K562 (cell line): ENCODE results near the gene MGA. TPM values are rescaled to one million over a fixed set of nuclear protein-coding genes. Genes with fewer than 3 reads are reported as not detected.
A peak's percentile ranks its signal among the peaks of the same experiment; 100 is the strongest.

ENCODE experiments used
- ATAC-seq: fragments of 200-7000 bp; cut with Tn5 transposase; 3 replicates; pipeline ENCODE4 v1.9.1; 2020; ENCODE audit warnings: moderate library complexity
- BruUV-seq: library from RNA; stranded (reverse); fragments of 400-500 nt; replicated peaks from 2 replicates; lab custom pipeline; 2021; lab: Mats Ljungman, UMichigan
- CTCF ChIA-PET: fragments of 300-600 bp; formaldehyde crosslinking; extraction: SDS; loops from one replicate; lab custom pipeline; 2021; ENCODE audit warnings: low intra/inter-chr PET ratio; lab: Yijun Ruan, JAX
- POLR2A ChIA-PET: fragments of 300-600, 350-650 bp; sonication (Branson Sonifier 250); formaldehyde crosslinking; extraction: SDS; loops from one replicate; lab custom pipeline; 2021; ENCODE audit warnings: antibody characterized with exemption, inconsistent platforms; lab: Yijun Ruan, JAX
- DNase-seq, 4 experiments: peaks; one replicate each; pipeline versions ENCODE4 v3.0.0 to v3.0.0-alpha.2; 2011 to 2018; ENCODE audit warnings: low spot score in 3 of 4, mixed read lengths in 3 of 4; ENCODE audit errors: extremely low read depth in 1 of 4
- FAIRE-seq: peaks from 2 replicates; lab custom pipeline; 2011; peaks lifted over from hg19 to GRCh38; lab: Jason Lieb, UNC
- H2AFZ ChIP-seq: 2 replicates; pipeline ENCODE4 v1.6.0; 2011; ENCODE audit warnings: low read depth, low read length, control low read depth, inconsistent platforms
- H3K27ac ChIP-seq: fragments of 200-600 bp; 3 replicates; pipeline ENCODE4 v1.8.0; 2011; ENCODE audit warnings: low read depth, mild to moderate bottlenecking, control low read depth, inconsistent platforms, low read length, moderate library complexity, mixed read lengths; ENCODE audit errors: extremely low read depth
- H3K27me3 ChIP-seq, 2 experiments: fragments of 300-600 bp in 1 of 2; 2 replicates in 1 of 2; 3 replicates in 1 of 2; pipeline versions ENCODE4 v1.6.0 to v1.8.0; 2011; ENCODE audit warnings: inconsistent platforms in 2 of 2, low read length in 2 of 2, mild to moderate bottlenecking in 1 of 2, mixed read lengths in 1 of 2, moderate library complexity in 1 of 2; ENCODE audit not compliant: control insufficient read depth in 2 of 2, insufficient read depth in 2 of 2
- H3K36me3 ChIP-seq: fragments of 300-600 bp; 3 replicates; pipeline ENCODE4 v1.8.0; 2011; ENCODE audit warnings: mild to moderate bottlenecking, low read length, inconsistent platforms; ENCODE audit not compliant: control insufficient read depth, insufficient read depth
- H3K4me1 ChIP-seq, 2 experiments: fragments of 200-600 bp in 1 of 2; replicated peaks in 1 of 2; 2 replicates in 1 of 2; 3 replicates in 1 of 2; pipeline versions ENCODE4 v1.5.1 to v1.8.0; 2011; ENCODE audit warnings: inconsistent platforms in 2 of 2, low read length in 2 of 2, mild to moderate bottlenecking in 1 of 2, mixed read lengths in 1 of 2, moderate library complexity in 1 of 2; ENCODE audit not compliant: control insufficient read depth in 2 of 2, insufficient read depth in 2 of 2
- H3K4me2 ChIP-seq: 2 replicates; pipeline ENCODE4 v1.6.1; 2011; ENCODE audit warnings: low read length, control low read depth, inconsistent platforms, mixed read lengths; ENCODE audit not compliant: insufficient read depth
- H3K4me3 ChIP-seq: fragments of 200-600 bp; sonication (generic), shearing (Covaris generic); 2 replicates; pipeline ENCODE4 v1.5.1; 2016; ENCODE audit warnings: control low read depth, inconsistent platforms
- H3K79me2 ChIP-seq: fragments of 200-600 bp; 3 replicates; pipeline ENCODE4 v1.8.0; 2011; ENCODE audit warnings: low read length, inconsistent platforms; ENCODE audit not compliant: control insufficient read depth, insufficient read depth
- H3K9ac ChIP-seq, 2 experiments: 2 replicates each; pipeline versions ENCODE4 v1.6.0 to v1.6.1; 2011; ENCODE audit warnings: low read depth in 2 of 2, low read length in 2 of 2, control low read depth in 1 of 2, inconsistent platforms in 1 of 2, mild to moderate bottlenecking in 1 of 2, mixed read lengths in 1 of 2; ENCODE audit not compliant: insufficient read depth in 1 of 2
- H3K9me1 ChIP-seq: one replicate; pipeline ENCODE4 v1.6.0; 2011; ENCODE audit warnings: inconsistent platforms, mild to moderate bottlenecking, low read length, moderate library complexity; ENCODE audit not compliant: control insufficient read depth, insufficient read depth
- H3K9me3 ChIP-seq: replicated peaks from 2 replicates; pipeline ENCODE4 v1.5.1; 2011; ENCODE audit warnings: low read depth, low read length, inconsistent platforms; ENCODE audit not compliant: control insufficient read depth, insufficient read depth
- H4K20me1 ChIP-seq: replicated peaks from 2 replicates; pipeline ENCODE4 v1.6.1; 2011; ENCODE audit warnings: low read length, inconsistent platforms, mixed read lengths; ENCODE audit not compliant: control insufficient read depth, insufficient read depth
- ELK3 ChIP-seq: fragments of 450-650 bp; formaldehyde crosslinking; IDR thresholded peaks from 2 replicates; pipeline ENCODE4 v1.4.0; 2020; ENCODE audit warnings: mild to moderate bottlenecking
- FOXO4 ChIP-seq: fragments of 450-650 bp; formaldehyde crosslinking; IDR thresholded peaks from 2 replicates; pipeline ENCODE4 v1.4.0; 2020; ENCODE audit warnings: mild to moderate bottlenecking, moderate library complexity
- HMG20A ChIP-seq: fragments of 450-650 bp; formaldehyde crosslinking; conservative IDR thresholded peaks from 2 replicates; pipeline ENCODE4 v1.4.0; 2020; ENCODE audit warnings: mild to moderate bottlenecking, mixed read lengths
- NUFIP1 ChIP-seq: fragments of 450-650 bp; IDR thresholded peaks from 2 replicates; pipeline ENCODE4 v1.6.1; 2018; ENCODE audit not compliant: partially characterized antibody
- SMARCA5 ChIP-seq: fragments of 450-650 bp; IDR thresholded peaks from 2 replicates; pipeline ENCODE4 v1.6.1; 2016
- THRB ChIP-seq: fragments of 450-650 bp; formaldehyde crosslinking; conservative IDR thresholded peaks from 2 replicates; pipeline ENCODE4 v1.4.0; 2022; ENCODE audit warnings: mild to moderate bottlenecking, missing genetic modification characterization
- ZBTB33 ChIP-seq: sonication (generic); formaldehyde crosslinking; IDR thresholded peaks from 2 replicates; pipeline ENCODE4 v1.8.1; 2023; ENCODE audit warnings: mild to moderate bottlenecking, missing genetic modification reagents
- ZNF316 ChIP-seq: fragments of 450-650 bp; IDR thresholded peaks from 2 replicates; pipeline ENCODE4 v1.6.1; 2016
- ZNF778 ChIP-seq: fragments of 450-650 bp; formaldehyde crosslinking; IDR thresholded peaks from 2 replicates; pipeline ENCODE4 v1.4.0; 2020; ENCODE audit warnings: mild to moderate bottlenecking, moderate library complexity
- WGBS: fragments of 100-300 bp; shearing (Covaris generic); methylation state at CpG from one replicate; pipeline ENCODE4 v1.1.6; 2016; ENCODE audit warnings: low coverage, mixed read lengths; ENCODE audit not compliant: insufficient coverage; ENCODE audit errors: missing lambda C conversion rate; 5-methylcytosine and 5-hydroxymethylcytosine counted together
- in situ Hi-C: fragments of 300-500 bp; cut with MboI; formaldehyde crosslinking; loops from 4 replicates; pipeline ENCODE4 v1.15.0; 2018; ENCODE audit warnings: inconsistent platforms, mixed read lengths
- intact Hi-C: fragments of 100-400 bp; cut with micrococcal nuclease; formaldehyde crosslinking; loops from 2 replicates; pipeline ENCODE4 v1.14.2; 2022
- polyA plus RNA-seq, 8 experiments: library from polyadenylated mRNA; depleted of rRNA in 4 of 8; stranded (reverse) in 5 of 8; unstranded in 3 of 8; fragments of >200 nt; fragmentation: Nextera tagmentation in 2 of 8; fragmentation: Illumina TruSeq in 1 of 8; extraction: Ambion mirVana in 2 of 8; extraction: Trizol in 1 of 8; gene quantifications; 2 replicates each; pipeline versions ENCODE4 v1.2.1 to v1.2.3, GENCODE V29; 2011 to 2014; ENCODE audit warnings: inconsistent platforms in 1 of 8, missing spikeins in 1 of 8
- total RNA-seq, 7 experiments: library from RNA; depleted of rRNA in 6 of 7; stranded (reverse); fragments of >200 nt in 6 of 7; fragmentation: Illumina TruSeq in 2 of 7; extraction: Trizol in 2 of 7; gene quantifications; 2 replicates each; pipeline versions ENCODE4 v1.2.1 to v1.2.3, GENCODE V29; 2011 to 2021; ENCODE audit warnings: low replicate concordance in 1 of 7
- TF ChIP-seq, protein P1 (sequence below): sonication (generic); formaldehyde crosslinking; IDR thresholded peaks from 2 replicates; pipeline ENCODE4 v1.8.0; 2022; ENCODE audit warnings: mild to moderate bottlenecking, missing genetic modification reagents

Gene MGA
- total and polyA plus RNA-seq, 9 of the 15 experiments (the other 6 are each of a cell fraction or from before 2014, with no cell fraction given) = 4.7 to 56.1 (median 21.1) TPM

- TF ChIP-seq ZNF316 (peak; percentile 85), THRB (CRISPR knock-in tag) (no peak), SMARCA5 (no peak)
- TF ChIP-seq, protein P1, sequence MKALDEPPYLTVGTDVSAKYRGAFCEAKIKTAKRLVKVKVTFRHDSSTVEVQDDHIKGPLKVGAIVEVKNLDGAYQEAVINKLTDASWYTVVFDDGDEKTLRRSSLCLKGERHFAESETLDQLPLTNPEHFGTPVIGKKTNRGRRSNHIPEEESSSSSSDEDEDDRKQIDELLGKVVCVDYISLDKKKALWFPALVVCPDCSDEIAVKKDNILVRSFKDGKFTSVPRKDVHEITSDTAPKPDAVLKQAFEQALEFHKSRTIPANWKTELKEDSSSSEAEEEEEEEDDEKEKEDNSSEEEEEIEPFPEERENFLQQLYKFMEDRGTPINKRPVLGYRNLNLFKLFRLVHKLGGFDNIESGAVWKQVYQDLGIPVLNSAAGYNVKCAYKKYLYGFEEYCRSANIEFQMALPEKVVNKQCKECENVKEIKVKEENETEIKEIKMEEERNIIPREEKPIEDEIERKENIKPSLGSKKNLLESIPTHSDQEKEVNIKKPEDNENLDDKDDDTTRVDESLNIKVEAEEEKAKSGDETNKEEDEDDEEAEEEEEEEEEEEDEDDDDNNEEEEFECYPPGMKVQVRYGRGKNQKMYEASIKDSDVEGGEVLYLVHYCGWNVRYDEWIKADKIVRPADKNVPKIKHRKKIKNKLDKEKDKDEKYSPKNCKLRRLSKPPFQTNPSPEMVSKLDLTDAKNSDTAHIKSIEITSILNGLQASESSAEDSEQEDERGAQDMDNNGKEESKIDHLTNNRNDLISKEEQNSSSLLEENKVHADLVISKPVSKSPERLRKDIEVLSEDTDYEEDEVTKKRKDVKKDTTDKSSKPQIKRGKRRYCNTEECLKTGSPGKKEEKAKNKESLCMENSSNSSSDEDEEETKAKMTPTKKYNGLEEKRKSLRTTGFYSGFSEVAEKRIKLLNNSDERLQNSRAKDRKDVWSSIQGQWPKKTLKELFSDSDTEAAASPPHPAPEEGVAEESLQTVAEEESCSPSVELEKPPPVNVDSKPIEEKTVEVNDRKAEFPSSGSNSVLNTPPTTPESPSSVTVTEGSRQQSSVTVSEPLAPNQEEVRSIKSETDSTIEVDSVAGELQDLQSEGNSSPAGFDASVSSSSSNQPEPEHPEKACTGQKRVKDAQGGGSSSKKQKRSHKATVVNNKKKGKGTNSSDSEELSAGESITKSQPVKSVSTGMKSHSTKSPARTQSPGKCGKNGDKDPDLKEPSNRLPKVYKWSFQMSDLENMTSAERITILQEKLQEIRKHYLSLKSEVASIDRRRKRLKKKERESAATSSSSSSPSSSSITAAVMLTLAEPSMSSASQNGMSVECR = no peak
Measured at GRCh38 chr15:41627203-41627602, 33.0 kb upstream of the MGA start (continued).

- H3K27ac ChIP-seq = no peak overlapping the region
- H3K79me2 ChIP-seq = no peaks in the 10 kb centered on the region
- POLR2A ChIA-PET = interaction anchor here (0.6 to 0.8 kb wide), 3 partner anchors 13 to 346 kb away, joined by 3 read pairs; no protein-coding TSS in a partner anchor
- TF ChIP-seq ELK3 (CRISPR knock-in tag) (no peak), HMG20A (CRISPR knock-in tag) (no peak), NUFIP1 (no peak), ZNF778 (no peak), ZBTB33 (no peak), FOXO4 (CRISPR knock-in tag) (no peak)
Measured at GRCh38 chr15:41629463-41629862, 30.7 kb upstream of the MGA start.

More at GRCh38 chr15:41629463-41629862, 30.7 kb upstream of the MGA start:
- CTCF ChIA-PET = no interaction called here
- WGBS = 62% methylated on average over 4 of the region's 4 CpGs
- no peak for FAIRE-seq
- no TSS peak for BruUV-seq
- Histone ChIP-seq H3K27me3 (no peaks in the 10 kb centered on the region), H4K20me1 (no peaks in the 10 kb centered on the region), H3K36me3 (no peaks in the 10 kb centered on the region), H3K4me1 (peaks cover 2 to 9% of the 10 kb centered on the region in 2 experiments; a peak in 2 of 5 replicates), H3K4me3 (no peak overlapping the region), H3K4me2 (no peak overlapping the region), H3K9me1 (no peaks in the 10 kb centered on the region), H3K9ac (no peak overlapping the region), H2AFZ (0 out of 2 replicates have a peak overlapping the region, but pooled peaks have one; percentile 35), H3K9me3 (no peaks in the 10 kb centered on the region)
- intact Hi-C loops = no loop called here
- ATAC-seq = no peak; the same call in 2 of the 3 replicates
- in situ Hi-C loops = no loop called here
- no peak for DNase-seq
